A204.1 (cell line): ENCODE measurements around the gene DENND1A.
"Not testable (repeated sequence)": the region's sequence is repeated elsewhere in the genome, so short reads cannot be mapped to it uniquely, and the experiment has no call there.

ENCODE experiments used
- FAIRE-seq: peaks from 2 replicates; lab custom pipeline; 2012; peaks lifted over from hg19 to GRCh38; lab: Jason Lieb, UNC

DENND1A gene

DNA sequence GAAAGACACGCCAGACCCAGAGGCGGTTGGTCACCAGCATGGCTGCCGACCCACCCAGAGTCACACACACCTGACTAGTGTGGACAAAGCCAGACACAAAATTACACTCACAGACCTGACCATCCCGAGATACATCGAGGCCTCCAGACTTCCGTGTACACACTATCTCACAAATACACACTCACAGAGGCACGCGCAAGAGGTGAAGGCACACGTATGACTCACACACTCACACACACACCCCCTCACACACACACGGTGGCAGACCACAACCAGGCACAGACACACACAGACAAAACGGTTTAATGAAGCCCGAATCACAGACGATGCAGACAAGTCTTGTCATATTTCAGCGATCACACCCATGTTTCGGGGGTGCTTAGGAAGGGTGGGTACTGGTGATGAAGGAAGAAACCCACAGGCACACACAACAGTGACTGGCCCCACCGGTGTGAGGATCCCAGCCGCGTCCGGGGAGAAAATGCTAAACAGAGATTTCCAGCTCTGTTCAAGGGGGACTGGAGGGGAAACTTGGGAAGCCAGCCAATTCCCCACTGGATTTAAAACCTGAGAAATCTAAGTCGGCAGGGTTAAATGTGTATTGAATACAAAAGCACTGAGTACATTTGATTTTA, 522.6 kb downstream of the DENND1A start:
- FAIRE-seq: no peak

GRCh38 chr9:123406691-123407216, 523.2 kb downstream of the DENND1A start:
- FAIRE-seq: no peak

- FAIRE-seq: no peak
Measured at GRCh38 chr9:123406016-123406415, 523.9 kb downstream of the DENND1A start.

DNA sequence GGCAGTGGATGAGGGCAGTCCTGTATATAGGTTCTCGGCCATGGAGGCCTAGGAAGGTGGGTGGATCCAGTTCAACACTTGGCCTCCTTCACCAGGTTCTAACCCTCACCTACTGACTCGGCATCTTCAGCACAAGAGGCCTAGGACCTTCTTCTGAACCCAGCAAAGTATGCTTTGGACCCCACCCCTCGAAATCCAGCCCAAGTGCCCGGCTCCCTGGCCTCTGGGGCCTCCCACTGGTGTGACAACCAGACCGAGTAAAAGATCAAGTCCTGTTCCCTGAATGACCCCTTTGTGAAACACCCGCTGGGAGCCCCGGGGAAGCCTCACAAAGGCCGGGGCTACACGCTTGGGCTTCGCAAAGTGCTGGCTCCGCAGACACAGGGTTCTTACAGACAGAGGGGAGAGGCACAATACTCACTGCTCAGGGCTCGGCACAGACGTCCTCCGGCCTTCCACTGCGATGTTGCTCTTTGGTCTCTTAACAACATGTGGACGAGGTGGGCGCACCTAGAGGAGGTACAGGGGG, 526.9 kb downstream of the DENND1A start:
- FAIRE-seq: no peak

- peak; percentile 49 for FAIRE-seq
Measured at GRCh38 chr9:123401879-123402513, 527.9 kb downstream of the DENND1A start.

DNA sequence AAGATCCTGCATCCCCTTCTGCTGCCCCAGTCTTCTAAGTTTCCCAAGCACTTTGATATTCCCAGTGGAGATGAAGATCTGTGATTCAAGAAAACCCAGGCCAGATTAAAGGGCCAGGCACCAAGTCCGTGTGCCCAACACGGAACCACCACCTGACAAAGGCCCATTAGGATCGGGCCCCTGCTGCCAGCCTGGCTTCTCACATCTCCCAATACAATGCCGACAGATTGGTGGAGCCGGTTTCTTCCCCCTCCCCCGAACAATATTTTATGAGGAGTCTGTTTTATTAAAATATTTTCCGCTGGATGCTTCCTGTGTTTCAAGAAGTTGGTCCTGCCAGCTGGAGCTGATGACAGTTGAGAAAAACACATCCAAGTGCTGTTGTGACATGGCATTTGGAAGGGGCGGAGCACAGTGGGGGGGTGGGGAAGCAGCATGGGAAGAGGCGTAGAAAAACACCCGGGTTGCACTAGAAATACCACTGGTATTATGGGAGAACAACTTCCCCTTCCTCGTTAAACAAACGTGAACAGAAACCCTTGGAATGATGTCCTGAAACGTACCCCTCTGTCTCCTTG, 528.9 kb downstream of the DENND1A start:
- no peak for FAIRE-seq

- FAIRE-seq: no peak
Measured at GRCh38 chr9:123399803-123400378, 530.0 kb downstream of the DENND1A start.

DNA sequence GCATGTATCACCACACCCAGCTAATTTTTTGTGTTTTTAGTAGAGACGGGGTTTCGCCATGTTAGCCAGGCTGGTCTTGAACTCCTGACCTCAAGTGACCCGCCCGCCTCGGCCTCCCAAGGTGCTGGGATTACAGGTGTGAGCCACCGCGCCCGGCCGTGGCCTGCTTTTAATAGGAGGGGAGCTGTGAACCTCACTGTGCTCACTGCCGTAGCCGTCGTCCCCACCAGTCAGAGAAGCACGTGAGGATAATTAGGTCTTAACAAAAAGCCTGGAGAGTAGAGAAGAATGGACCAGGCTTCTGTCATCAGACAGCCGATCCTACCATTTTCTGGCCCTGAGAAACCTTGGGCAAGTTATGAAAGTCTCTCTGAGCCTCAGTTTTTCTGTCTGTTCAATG, 531.0 kb downstream of the DENND1A start:
- FAIRE-seq: not testable (repeated sequence)

DNA sequence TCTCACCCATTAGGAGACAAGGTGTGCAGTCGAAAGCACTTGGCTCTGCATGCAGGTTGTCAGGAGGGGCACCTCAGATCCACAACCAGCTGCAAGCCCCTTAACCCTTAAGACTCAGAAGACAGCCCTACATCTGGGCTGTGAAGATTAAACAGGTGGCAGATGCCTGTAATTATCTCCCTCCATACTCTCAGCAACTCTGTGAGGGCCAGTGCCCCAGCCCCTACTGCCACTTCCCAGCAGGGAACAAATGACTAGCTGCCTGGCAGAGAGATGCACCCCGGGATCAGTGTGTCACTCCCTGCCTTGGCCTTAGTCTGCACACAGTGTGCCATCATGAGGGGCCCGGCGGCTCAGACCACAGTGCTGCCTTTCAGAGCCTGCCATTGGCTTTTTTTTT, 532.0 kb downstream of the DENND1A start:
- FAIRE-seq: no peak

DNA sequence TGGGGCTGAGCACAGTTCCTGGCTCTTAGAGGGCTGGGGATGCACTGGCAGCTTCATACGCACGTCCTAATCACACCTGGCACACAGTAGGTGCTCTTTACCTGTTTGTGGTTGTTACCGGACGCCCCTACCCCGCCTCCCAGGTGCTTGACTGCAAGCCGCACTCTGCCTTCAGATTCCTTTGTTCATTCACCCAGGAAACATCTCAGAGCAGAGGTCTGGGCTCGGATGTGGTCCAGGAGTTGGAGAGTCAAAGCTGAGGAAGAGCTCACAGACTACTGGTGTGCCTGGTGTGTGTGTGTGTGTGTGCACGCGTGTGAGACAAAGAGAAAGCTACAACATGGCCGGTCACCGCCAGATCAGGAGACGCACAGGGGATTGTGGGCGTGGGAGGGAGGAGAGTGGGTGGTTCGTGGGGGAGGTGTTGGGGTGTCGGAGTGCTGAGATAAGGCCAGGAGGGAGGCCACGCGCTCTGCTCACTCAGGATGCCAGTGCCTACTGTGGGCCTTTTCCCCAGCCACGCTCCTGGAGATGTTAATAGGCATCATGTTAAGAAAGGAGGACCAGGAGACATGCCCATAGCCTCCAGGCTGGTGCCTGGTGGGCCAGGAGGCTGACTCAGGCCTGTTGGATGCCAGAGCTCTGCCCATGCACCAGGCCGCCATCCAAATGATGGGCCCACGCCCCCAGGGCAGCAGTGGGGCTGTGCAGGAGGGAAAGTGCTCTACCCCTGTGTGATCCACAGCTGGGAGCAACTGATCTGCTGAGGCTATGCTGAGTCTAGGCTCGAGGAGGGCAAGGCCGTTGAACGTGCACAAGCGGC, 534.0 kb downstream of the DENND1A start:
- no peak for FAIRE-seq

DNA sequence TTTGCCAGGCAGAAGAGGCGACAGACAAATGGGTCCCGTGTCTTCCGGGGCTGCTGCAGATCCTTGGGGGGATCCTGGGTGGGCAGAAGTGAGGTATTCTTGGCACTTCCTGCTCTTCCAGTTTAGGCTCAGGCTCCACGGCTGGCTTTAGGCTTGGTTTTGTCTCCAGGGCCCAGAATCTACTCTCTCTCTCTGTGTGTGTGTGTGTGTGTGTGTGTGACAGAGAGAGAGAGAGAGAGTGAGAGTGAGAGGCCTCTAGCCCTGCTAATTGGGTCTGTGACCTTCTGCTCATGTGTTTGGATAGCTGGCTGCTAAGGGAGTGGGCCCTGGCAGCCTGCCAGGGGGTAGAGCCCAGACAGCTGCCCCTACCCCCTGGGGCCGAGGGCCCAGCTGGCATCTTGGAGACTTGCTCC, 534.6 kb downstream of the DENND1A start:
- no peak for FAIRE-seq

DNA sequence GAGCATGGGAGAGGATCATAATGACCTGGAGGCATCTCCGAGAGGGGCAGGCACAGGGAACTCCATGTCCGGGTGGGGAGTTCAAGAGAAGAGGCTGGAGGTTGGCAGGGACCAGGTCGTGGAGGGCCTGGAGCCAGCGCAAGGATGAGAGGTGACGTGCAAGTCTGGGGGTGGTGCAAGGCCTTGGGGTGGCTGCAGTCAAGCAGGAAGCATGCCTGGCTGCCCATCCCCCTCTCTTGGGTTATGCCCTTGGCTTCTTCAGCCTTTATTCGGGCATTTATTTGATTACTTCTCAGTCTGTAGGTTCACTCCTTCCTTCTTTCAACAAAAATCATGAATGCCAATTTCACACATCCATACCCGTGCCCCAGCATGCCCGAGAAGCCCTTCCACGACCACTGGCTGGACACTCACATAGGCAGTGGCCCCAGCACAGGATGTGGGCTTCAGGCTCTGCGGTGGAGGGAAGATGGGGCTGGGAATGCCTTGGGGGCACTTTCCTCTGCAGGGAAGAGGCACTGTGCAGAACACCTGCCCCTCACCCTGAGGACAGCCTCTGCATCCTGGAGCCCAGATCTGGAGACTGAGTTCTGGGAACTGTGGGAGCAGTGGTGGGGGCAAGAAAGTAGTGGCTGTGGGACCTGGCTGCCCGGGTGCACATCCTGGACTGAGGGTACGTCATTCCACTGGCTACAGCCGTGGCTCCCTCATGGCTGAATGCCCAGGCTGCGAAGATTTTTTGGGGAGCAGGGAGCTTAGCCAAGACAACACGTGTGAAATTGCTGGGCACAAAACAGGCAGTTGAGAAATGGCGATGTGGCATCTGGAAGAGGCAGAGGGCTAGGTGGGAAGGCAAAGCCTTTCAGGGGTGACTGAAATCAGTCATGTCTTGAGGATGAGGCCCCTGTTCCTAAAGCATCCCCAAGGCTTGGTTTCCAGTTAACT, 535.4 kb downstream of the DENND1A start:
- no peak for FAIRE-seq

GRCh38 chr9:123392802-123393201, 537.1 kb downstream of the DENND1A start:
- no peak for FAIRE-seq

GRCh38 chr9:123391946-123392345, 538.0 kb downstream of the DENND1A start:
- no peak for FAIRE-seq

- no peak for FAIRE-seq
Measured at GRCh38 chr9:123391233-123391632, 538.7 kb downstream of the DENND1A start.

DNA sequence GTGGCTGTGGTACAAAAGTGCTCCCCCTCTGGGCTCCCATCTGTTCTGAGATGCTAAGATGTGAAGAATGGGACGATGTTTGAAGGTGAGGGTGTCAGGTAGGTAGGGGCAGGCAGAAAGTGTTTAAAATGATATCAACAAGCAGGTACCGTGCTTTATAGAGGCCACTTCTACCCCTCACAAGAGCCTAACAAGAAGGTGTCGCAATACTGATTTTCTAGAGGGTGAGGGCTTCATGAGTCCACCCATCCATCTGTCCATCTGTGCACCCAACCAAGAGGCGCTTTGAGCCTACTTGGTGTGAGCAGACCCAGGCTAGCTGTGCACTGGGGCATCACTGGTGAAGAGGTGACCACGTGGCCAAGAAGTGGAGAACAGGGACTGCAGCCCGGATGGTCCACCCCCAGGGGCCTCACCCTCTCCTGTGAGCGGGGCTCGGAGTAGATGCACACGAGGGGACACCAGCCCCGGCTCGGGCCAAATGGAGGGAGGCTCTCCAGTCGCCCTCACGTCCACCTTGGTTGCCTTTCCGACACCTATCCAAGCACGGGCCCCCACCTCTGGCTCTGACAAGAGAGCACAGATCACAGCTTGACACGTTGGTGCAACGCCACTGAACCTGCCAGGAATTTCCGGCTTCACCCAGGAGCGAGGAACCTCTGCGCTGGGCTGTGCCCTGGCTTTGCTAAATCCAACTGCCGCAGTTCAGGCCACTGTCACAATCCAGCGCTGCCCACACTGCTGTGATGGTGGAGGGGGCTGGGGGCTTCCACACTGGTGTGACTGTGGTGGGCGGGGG, 539.4 kb downstream of the DENND1A start:
- no peak for FAIRE-seq

DNA sequence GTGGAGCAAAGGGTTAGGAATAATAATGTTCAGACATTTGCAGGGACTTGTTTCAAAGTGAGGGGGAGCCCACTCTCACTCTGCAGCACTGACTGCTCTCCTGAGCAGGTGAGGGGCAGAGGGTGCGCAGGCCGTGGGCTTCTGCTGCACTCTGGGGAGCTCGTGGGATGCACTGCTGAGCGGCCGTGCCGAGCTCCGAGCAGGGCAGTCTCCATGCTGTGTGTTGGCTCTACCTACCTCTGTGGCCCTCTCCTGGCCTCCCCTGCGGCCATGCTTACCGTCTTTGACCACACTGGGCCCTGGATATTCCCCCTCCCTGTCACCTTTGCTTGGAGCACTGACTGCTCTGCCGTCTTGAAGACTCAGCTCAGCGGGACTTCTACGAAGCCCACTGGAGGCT, 540.2 kb downstream of the DENND1A start:
- FAIRE-seq: no peak

DNA sequence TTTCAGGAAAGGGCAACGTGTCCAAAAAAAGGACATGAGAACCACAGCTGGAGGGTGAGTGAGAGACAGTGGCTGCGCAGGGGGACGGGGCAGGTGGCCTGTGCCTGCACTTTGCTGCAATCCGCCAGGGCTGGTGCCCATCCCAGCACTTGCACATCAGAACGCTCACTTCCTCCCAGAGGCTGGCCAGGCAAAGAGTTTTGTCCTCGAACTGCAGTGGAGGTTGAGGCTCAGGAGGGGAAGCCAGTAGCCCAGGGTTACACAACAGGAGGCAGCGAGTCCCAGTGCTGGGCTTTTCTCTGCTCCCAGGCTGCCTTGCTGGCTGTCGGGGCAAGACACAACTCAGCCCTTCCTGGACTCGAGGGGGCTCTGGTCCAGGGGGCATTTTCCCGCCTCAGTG, 540.9 kb downstream of the DENND1A start:
- FAIRE-seq: no peak

GRCh38 chr9:123387686-123388085, 542.2 kb downstream of the DENND1A start:
- FAIRE-seq: no peak

- no peak for FAIRE-seq
Measured at GRCh38 chr9:123383512-123384170, 546.3 kb downstream of the DENND1A start.
